NCI-H748 (cell line): ENCODE measurements around the gene CDH23.

Experiments used
- DNase-seq: peaks from one replicate; lab custom pipeline; 2025; ENCODE audit not compliant: unreplicated experiment; lab: John Stamatoyannopoulos, UW

The CDH23 gene

DNA sequence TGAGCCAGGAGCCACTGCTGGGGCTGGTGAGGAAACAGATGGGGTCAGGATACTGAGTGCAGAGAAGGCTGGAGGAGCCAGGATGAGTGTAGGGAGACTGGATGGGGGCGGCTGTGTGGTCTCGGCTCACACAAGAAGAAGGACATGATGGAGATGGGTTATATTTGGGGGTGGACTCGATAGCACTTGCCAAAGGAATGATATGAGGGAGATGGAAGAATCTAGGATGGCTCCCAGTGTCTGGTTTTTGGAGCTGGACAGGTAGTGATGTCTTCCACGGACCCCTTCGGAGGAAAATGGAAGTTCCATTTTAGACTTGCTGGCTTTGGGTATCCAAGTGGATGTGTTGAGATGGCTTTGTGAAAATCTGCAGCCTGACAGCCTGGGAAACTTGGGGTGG is 83.9 kb downstream of the CDH23 start:
- no peak for DNase-seq

DNA sequence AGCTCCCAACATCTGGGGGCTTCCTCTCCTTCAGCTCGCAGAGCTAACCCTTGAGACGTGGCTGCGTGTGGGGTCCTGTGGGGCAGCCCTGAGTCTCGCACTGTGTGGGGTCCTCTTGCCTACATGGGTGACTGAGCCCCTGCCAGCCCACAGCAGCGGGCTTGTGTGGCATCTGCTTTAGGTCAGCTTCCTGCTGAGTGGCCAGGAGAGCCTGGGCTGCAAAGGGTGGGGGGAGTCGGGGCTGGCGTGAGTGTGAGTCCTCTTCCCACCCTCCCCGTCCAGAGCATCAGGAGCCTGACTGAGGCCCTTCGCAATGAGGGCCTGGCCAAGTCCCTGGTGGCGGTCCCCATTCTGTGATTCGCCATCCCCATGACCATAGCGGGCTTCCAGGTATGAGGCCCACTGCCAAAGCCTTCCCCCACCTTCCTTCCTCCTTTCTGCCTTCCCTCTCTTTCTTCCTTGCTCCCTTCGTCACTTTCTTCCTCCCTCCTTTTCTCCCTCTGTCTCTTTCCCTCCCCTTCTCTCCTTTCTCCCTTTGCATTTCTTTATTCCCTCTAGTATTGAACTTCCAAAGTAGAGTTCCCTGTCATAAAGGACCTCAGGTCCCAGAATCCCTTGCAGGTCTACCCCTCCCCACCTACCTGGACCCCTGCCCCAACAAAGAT is 85.2 kb downstream of the CDH23 start:
- DNase-seq: no peak

GRCh38 chr10:71482620-71483019 is 85.9 kb downstream of the CDH23 start:
- DNase-seq: no peak

- DNase-seq: no peak
Observed at GRCh38 chr10:71483135-71483534, 86.4 kb downstream of the CDH23 start.

DNA sequence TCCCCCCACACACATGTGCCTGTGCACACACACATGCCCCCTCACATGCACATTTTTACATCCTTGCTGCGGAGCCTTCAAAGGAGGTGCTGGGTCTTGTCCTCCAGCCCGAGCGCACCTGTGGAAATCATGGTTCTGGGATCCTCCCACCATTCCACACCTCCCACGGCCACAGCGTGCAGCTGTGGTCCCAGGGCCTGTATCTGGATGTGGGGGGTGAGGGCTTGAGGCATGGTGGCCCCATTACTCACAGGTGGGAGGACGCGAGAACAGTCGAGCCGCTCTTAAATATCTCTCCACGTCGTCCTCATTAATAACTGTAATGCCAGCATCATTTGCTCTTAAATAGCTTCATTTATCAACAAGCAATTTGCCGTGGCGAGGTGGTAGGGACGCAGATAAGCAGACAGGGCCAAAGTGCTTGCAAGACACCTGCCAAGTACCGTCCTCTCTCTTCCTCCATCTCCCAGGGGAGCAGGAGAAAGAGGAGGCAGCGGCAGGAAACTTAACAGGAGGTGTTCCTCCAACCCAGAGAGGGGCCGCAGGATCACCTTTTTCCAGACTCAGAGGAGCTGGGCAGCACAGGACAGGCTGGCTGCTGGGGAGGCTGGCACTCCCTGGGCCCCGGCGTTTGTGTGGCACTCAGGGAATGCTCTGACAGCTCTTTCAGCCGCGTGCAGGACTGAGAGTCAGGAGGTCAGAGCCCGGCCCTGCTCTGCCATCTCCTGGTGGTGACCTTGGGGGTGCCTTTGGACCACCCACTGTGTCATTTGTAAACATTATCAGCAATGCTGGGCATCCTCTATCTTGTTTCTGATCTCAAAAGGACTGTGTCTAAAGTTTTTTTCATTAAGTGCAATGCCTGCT is 87.4 kb downstream of the CDH23 start:
- DNase-seq: no peak

DNA sequence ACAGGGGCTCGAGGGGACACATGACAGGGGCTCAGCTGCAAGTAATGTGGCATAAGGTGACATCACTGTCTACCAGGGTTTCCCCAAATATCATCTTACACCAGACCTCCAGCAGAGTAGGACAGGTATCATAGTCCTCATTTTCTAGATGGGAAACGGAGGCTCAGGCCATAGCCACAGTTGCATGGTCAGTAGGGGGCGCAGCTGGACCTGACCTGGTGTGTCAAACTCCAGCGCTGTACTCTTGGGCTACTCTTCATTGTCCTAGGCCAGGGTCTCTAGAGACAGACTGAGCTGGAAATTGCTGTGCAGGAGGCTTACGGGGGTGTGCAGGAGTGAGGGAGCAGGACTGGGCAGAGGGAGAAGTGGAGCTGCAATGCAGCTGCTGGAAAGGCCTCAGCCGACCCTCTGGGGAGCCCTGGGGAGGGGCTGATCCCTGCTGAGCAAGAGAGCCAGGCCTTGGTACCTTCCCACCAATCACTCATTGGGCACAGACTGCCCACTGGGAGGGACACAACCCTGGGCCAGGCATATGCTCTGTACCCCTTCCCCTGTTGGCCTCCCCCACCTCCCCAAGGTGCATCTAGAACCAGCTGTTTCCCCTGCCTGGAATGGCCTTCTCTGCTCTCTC is 89.9 kb downstream of the CDH23 start:
- peak; percentile 13 for DNase-seq

GRCh38 chr10:71487726-71488125 is 91.0 kb downstream of the CDH23 start:
- no peak for DNase-seq

- no peak for DNase-seq
Observed at GRCh38 chr10:71489077-71489476, 92.4 kb downstream of the CDH23 start.

- DNase-seq: no peak
Observed at GRCh38 chr10:71492872-71493271, 96.2 kb downstream of the CDH23 start.

DNA sequence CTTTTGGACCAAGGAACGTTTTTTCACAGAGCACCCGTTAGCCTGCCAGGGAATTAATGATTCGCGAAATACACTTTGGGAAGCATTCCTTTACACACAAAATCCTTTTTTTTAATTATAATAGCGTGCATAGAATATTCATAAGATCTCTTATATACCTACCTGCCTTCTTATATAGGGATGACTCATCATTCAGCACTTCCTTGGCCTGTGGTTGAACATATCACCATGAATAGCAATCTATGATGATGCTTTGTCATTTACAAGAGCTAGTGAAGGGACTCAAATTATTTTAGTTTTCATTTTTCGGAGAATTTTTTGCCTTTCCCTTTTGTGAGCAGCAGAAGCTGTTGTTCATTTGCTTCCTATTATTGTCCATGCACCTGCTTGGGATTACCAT is 97.0 kb downstream of the CDH23 start:
- no peak for DNase-seq

DNA sequence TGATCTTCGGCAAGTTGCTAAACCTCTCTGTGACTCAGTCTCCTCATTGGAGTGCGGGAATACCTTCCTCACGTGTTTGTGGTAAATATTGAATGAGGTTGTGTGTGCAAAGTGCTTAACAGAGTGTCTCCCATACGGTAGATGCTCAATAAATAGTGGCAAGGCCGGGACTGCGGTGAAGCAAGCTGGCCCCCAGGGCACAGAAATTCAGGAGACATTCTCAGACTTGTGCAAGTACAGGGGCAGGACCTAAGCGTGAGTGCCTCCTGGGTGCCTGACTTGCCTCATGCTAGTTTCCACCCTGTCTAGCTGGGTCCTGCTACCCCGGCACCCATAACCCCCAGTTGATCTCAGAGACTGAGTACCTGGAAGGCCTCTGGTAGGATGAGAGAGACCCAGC is 97.8 kb downstream of the CDH23 start:
- no peak for DNase-seq

GRCh38 chr10:71494980-71495381 is 98.3 kb downstream of the CDH23 start:
- DNase-seq: no peak

DNA sequence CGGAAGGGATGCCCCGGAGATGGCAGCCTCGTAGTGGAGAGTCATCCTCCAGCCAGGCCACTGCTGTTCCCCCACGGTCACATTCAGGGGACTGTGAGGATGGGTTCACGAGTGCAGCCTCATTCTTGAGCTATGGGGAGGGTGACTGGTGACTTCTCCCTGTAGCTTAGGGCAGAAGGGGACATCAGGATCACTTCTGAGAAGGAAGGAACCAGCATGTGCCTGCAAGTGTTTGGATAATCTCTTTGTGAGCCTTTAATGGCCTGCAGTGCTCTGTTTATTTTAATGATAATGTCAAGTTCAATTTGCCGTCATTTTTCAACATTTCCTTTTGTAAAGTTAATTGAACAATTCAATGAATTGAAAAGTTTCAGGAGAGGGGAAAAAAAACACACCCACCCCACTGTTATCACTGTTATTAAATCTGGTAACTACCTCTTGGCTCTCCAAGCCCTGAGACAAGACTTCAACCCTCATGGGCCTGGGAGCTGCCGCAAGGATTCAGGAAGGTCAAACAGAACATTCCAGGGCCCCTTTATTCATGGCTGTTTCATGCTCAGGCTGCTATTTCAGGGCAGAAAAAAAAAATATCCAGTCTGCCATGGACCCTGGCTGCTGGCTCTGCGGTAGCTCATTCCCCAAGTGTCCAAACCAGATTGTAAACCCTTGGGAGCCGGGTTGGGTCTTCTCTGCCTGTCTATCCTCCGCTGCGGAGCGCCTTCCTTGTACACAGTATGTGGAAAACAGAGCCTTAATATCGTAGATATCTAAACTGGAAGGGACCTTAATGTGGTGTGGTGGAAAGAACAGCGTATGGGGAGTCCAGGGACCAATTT is 100.4 kb downstream of the CDH23 start:
- DNase-seq: no peak

DNA sequence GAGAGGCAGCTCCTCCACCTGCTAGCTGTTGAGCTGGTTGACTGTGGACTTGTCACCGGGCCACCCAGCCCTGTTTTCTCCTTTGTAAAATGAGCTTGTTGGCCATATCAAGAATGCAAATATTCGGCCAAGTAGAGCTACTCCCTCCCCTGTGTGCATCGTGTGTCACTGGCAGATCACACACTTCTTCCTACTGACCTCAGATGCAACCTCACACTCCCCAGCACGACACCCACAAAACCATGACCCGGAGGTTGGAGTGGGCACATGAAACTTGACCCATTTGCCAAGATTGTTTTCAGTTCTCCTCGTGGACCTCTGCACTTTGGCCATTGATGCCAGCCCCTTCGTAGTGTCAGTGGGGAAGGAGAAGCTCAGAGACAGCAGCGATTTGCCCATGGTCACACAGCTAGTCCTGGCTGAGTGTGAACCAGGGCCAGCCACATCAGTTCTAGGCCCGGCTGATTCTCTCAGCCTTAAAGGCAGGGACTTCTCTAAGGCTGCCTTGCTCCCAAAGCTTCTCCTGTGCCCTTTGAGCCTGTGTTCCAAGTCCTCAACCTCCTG is 101.1 kb downstream of the CDH23 start:
- DNase-seq: no peak

DNA sequence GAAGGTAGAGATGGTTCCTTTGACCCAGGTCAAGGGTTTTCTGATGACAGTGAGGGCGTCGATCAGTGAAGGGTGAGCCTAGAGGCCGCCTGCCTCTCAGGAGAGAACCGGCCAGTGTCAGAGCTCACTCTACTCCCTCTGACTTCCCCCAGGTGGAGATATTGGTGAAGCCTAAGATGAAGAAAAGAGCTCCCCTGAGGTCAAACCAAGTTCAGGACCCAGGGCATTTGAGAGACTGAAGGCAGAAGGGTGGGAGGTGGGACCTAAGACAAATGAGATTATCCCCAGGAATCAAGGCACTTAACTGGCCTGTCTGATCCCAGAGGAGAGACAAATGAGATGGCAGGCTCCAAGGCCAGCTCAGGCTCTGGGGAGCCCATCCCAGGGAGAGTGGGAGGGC is 104.7 kb downstream of the CDH23 start:
- no peak for DNase-seq

GRCh38 chr10:71502190-71502589 is 105.5 kb downstream of the CDH23 start:
- DNase-seq: no peak

DNA sequence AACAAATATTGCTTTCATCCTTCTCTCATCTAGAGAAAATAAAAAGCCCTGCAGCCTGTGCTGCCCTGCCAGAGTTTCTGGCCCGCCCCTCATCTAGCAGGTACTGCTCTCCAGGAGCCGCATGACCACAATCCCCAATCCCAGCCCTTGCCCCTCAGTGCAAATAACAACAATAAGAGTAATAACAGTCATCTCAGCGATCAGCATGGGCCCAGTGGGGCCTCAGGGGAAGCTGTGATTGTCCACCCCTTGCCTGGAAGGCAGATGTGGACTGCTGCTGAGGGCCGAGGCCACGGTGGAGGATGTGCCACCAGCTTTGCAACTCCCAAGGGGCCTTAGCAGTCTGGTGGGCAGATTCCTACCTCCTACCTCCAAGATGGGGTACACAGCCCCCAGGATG is 106.1 kb downstream of the CDH23 start:
- no peak for DNase-seq

DNA sequence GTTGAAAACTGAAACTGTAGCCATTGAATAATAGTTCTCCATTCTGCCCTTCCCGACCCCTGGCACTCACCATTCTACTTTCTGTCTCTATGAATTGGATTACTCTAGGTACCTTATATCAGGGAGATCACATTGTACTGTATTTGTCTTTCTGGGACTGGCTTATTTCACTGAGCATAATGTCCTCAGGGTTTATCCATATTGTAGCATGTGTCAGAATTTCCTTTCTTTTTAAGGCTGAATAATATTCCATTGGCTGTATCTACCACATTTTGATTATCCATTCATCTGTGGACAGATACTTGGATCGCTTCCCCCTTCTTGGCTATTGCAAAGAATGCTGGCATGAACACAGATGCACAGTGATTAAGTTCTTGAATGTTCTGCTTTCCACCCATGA is 107.4 kb downstream of the CDH23 start:
- DNase-seq: no peak

GRCh38 chr10:71504570-71504969 is 107.8 kb downstream of the CDH23 start:
- no peak for DNase-seq

- no peak for DNase-seq
Observed at GRCh38 chr10:71505862-71506261, 109.1 kb downstream of the CDH23 start.

- no peak for DNase-seq
Observed at GRCh38 chr10:71509444-71509843, 112.7 kb downstream of the CDH23 start.
